Panc1 (cell line): ENCODE results near the gene BCAS3. TPM values are rescaled to one million over a fixed set of nuclear protein-coding genes. Genes with fewer than 3 reads are reported as not detected.

Source experiments
- ATAC-seq: fragments of 200-7000 bp; cut with Tn5 transposase; 2 replicates; pipeline ENCODE4 v1.9.1; 2020; ENCODE audit warnings: mild to moderate bottlenecking, moderate library complexity
- BruUV-seq: library from RNA; stranded (reverse); fragments of 400-500 nt; replicated peaks from 2 replicates; lab custom pipeline; 2021; lab: Mats Ljungman, UMichigan
- CTCF ChIA-PET: fragments of 300-600 bp; sonication (Branson Sonifier 250); formaldehyde crosslinking; loops from one replicate; lab custom pipeline; 2022; ENCODE audit warnings: antibody characterized with exemption; lab: Charles Lee
- POLR2A ChIA-PET: fragments of 300-600 bp; sonication (Branson Sonifier 250); formaldehyde crosslinking; loops from one replicate; lab custom pipeline; 2022; ENCODE audit warnings: antibody characterized with exemption; lab: Charles Lee
- DNase-seq: peaks from one replicate; pipeline ENCODE4 v3.0.0-alpha.2; 2010; ENCODE audit warnings: low read depth, low spot score
- H3K27ac ChIP-seq: 2 replicates; pipeline ENCODE4 v1.5.1; 2011; ENCODE audit warnings: mild to moderate bottlenecking, low read length, inconsistent platforms
- H3K27me3 ChIP-seq: fragments of 200-500 bp; sonication (Bioruptor generic); 2 replicates; pipeline ENCODE4 v1.6.0; 2014; ENCODE audit warnings: low read length, inconsistent platforms; ENCODE audit not compliant: control insufficient read depth, insufficient read depth
- H3K36me3 ChIP-seq: fragments of 200-500 bp; sonication (Bioruptor generic); 2 replicates; pipeline ENCODE4 v1.5.1; 2014; ENCODE audit warnings: inconsistent platforms, mild to moderate bottlenecking, low read length, moderate library complexity; ENCODE audit not compliant: control insufficient read depth, insufficient read depth
- H3K4me1 ChIP-seq: 2 replicates; pipeline ENCODE4 v1.5.1; 2011; ENCODE audit warnings: inconsistent platforms, mild to moderate bottlenecking, low read length, moderate library complexity; ENCODE audit not compliant: control insufficient read depth, insufficient read depth
- H3K4me3 ChIP-seq, 2 experiments: 2 replicates each; pipeline ENCODE4 v1.5.1; 2011 to 2012; ENCODE audit warnings: low read depth in 2 of 2, low read length in 2 of 2, mild to moderate bottlenecking in 2 of 2, inconsistent platforms in 1 of 2, moderate library complexity in 1 of 2
- H3K9me3 ChIP-seq: fragments of 200-500 bp; sonication (Bioruptor generic); 2 replicates; pipeline ENCODE4 v1.5.1; 2014; ENCODE audit warnings: low read depth, mild to moderate bottlenecking, inconsistent platforms, low read length, moderate library complexity; ENCODE audit not compliant: control insufficient read depth, insufficient read depth
- CTCF ChIP-seq: fragments of 450-650 bp; IDR thresholded peaks from 2 replicates; pipeline ENCODE4 v1.5.1; 2017; ENCODE audit warnings: mild to moderate bottlenecking
- POLR2AphosphoS5 ChIP-seq: IDR thresholded peaks from 2 replicates; pipeline ENCODE4 v1.6.1; 2012; ENCODE audit warnings: mild to moderate bottlenecking, low read depth, low read length, moderate library complexity
- REST ChIP-seq, 2 experiments: IDR thresholded peaks; 2 replicates each; pipeline ENCODE4 v1.6.1; 2011 to 2012; ENCODE audit warnings: low read depth in 2 of 2, control low read depth in 1 of 2, low read length in 1 of 2, mild to moderate bottlenecking in 1 of 2, moderate library complexity in 1 of 2; ENCODE audit not compliant: insufficient read depth in 1 of 2
- SIN3A ChIP-seq: IDR thresholded peaks from 2 replicates; pipeline ENCODE4 v1.6.1; 2012; ENCODE audit warnings: low read depth, mild to moderate bottlenecking, low read length, moderate library complexity, borderline replicate concordance; ENCODE audit not compliant: insufficient read depth
- TCF7L2 ChIP-seq: IDR thresholded peaks from 2 replicates; pipeline ENCODE4 v1.6.1; 2011; ENCODE audit warnings: mild to moderate bottlenecking, low read depth, low read length, inconsistent platforms
- in situ Hi-C: cut with HindIII; loops from 2 replicates; pipeline ENCODE4 v1.10.0; 2016; ENCODE audit warnings: low sequenced_read_pairs, low pct_unique_long_range_greater_than_20kb
- intact Hi-C: fragments of 100-400 bp; cut with micrococcal nuclease; formaldehyde crosslinking; loops from one replicate; pipeline ENCODE4 v1.10.0; 2022; ENCODE audit not compliant: unreplicated experiment
- total RNA-seq: library from RNA; stranded (reverse); gene quantifications from one replicate; pipeline ENCODE4 v1.2.1, GENCODE V29; 2021; ENCODE audit not compliant: unreplicated experiment

The BCAS3 gene
- total RNA-seq, 1 experiment from 2014 or later: 9.3 TPM

GRCh38 chr17:61053469-61053868 lies 375.8 kb downstream of the BCAS3 start:
- TF ChIP-seq SIN3A (no peak), REST (IDR thresholded peaks at IDR 0.05; ENCODE audit: insufficient read depth in 1 of 2, low read depth in 2 of 2, low read length in 1 of 2) (no peak), CTCF (no peak; the same call in 1 of the 2 replicates), TCF7L2 (no peak), POLR2AphosphoS5 (no peak)
- no peak for ATAC-seq
- ChIA-PET POLR2A (no interaction called here), CTCF (no interaction called here)
- H3K4me1 ChIP-seq: 0 out of 2 replicates have a peak, but pooled peaks cover 3% of the 10 kb centered on the region
- no peak overlapping the region for H3K4me3 ChIP-seq
- BruUV-seq: no TSS peak
- intact Hi-C loops: no loop called here
- H3K36me3 ChIP-seq: no peaks in the 10 kb centered on the region
- no peak for DNase-seq
- H3K9me3 ChIP-seq: no peaks in the 10 kb centered on the region
- no peaks in the 10 kb centered on the region for H3K27me3 ChIP-seq
- H3K27ac ChIP-seq: no peak overlapping the region
- in situ Hi-C loops: no loop called here

DNA sequence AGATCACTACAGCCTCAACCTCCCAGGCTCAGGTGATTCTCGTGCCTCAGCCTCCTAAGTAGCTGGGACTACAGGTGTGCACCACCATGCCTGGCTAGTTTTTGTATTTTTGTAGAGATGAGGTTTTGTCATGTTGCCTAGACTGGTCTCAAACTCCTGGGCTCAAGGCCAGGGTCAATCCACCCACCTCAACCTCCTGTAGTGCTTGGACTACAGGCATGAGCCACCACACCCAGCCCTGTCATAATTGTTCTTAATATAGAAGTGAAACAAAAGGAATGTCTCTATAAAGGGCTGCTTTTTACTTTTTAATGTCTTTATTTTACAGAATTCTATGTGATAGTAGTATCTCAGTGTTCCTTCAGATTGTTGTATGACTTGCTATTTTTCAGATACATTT lies 376.8 kb downstream of the BCAS3 start:
- DNase-seq: no peak
- POLR2A ChIA-PET: no interaction called here
- CTCF ChIA-PET: no interaction called here
- in situ Hi-C loops: no loop called here
- intact Hi-C loops: no loop called here
- no TSS peak for BruUV-seq
- H3K4me1 ChIP-seq: 0 out of 2 replicates have a peak, but pooled peaks cover 4% of the 10 kb centered on the region
- no peak overlapping the region for H3K27ac ChIP-seq
- TF ChIP-seq SIN3A: no peak
- TF ChIP-seq TCF7L2: no peak
- no peak for TF ChIP-seq REST (IDR thresholded peaks at IDR 0.05; ENCODE audit: insufficient read depth in 1 of 2, low read depth in 2 of 2, low read length in 1 of 2)
- TF ChIP-seq CTCF: no peak
- no peak for TF ChIP-seq POLR2AphosphoS5
- H3K36me3 ChIP-seq: no peaks in the 10 kb centered on the region
- H3K9me3 ChIP-seq: no peaks in the 10 kb centered on the region
- no peaks in the 10 kb centered on the region for H3K27me3 ChIP-seq
- no peak for ATAC-seq
- H3K4me3 ChIP-seq: no peak overlapping the region
